HG02943 (cell line): ENCODE results near the gene SIGLEC10.
"Not testable (repeated sequence)": the region's sequence is repeated elsewhere in the genome, so short reads cannot be mapped to it uniquely, and the experiment has no call there.

ENCODE experiments used
- ATAC-seq: cut with Tn5 transposase; IDR thresholded peaks from one replicate; pipeline ENCODE4 v1.9.1; 2021; ENCODE audit warnings: mild to moderate bottlenecking, low read depth, moderate library complexity; ENCODE audit not compliant: unreplicated experiment

The SIGLEC10 gene, protein sequence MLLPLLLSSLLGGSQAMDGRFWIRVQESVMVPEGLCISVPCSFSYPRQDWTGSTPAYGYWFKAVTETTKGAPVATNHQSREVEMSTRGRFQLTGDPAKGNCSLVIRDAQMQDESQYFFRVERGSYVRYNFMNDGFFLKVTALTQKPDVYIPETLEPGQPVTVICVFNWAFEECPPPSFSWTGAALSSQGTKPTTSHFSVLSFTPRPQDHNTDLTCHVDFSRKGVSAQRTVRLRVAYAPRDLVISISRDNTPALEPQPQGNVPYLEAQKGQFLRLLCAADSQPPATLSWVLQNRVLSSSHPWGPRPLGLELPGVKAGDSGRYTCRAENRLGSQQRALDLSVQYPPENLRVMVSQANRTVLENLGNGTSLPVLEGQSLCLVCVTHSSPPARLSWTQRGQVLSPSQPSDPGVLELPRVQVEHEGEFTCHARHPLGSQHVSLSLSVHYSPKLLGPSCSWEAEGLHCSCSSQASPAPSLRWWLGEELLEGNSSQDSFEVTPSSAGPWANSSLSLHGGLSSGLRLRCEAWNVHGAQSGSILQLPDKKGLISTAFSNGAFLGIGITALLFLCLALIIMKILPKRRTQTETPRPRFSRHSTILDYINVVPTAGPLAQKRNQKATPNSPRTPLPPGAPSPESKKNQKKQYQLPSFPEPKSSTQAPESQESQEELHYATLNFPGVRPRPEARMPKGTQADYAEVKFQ

DNA sequence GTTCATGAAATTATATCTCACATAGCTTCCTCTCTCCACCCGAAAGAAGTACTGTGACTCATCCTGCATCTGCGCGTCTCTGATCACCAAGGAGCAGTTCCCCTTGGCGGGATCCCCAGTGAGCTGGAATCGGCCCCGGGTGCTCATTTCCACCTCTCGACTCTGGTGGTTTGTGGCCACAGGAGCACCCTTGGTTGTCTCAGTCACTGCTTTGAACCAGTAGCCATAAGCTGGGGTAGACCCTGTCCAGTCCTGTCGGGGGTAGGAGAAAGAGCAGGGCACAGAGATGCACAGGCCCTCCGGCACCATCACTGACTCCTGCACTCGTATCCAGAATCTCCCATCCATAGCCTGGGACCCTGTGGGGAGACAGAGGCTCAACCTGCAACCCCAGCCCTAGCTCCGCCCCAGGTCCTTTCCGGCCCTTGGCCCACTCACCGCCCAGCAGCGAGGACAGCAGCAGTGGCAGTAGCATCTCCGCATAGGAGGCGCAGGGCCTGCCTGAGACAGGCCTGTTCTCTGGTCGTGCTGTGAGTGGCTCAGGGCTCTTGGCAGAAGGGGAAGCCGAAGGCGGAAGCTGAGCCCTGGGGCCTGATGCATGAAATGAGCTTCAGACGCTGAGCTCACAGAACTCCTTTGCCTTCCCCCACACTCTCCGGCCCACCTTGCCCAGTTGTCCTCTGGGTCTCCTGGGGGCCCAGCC lies at the start of gene SIGLEC10:
TSS of gene SIGLEC10 (minus strand) at position 536 of the 703 bp plus-strand sequence. CDS start at position 475, 61 bp downstream.
- no peak for ATAC-seq

DNA sequence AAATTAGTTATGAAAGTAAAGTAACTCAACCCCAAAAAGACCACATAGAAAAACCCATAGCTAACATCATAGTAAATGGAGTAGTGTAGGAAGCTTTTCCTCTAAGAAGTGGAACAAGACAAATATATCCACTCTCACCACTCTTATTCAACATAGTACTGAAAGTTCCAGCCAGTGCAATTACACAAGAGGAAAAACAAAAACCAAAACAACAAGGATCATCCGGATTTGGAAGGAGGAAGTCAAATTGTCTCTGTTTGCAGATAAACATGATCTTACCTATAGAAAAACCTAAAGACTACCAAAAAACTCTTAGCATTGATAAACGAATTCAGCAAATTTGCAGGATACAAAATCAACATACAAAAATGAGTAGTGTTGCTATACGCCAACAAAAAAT lies 49.3 kb upstream of the SIGLEC10 start:
- no peak for ATAC-seq

DNA sequence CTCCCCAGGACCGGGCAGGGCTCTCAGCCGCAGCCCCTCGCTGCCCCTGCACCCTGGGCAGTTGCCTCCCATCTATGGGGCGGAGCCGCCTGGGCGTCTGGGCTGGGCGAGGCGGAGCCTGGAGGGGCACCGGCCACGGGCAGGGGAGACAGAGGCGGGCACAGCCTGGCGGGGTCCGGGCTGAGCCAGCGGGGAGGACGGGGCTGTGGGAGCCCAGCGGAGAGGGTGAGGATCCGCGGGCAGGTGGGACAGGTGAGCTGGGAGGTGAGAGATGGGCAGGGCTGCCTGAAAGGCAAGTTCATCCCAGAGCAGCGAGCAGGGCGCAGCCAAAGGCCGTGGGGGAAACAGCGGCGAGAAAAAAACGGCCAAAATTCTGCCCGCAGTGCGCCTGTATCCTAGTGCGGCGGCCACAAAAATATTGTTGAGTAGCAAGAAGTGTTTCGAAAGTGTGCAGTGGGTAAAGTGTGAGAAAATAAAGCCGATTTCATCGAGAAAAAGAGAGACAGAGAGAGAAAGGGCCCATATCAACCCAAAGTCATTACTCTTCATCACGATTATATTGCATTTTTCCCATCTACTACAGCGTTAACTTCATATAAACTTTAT lies 46.6 kb upstream of the SIGLEC10 start:
- not testable (repeated sequence) for ATAC-seq

DNA sequence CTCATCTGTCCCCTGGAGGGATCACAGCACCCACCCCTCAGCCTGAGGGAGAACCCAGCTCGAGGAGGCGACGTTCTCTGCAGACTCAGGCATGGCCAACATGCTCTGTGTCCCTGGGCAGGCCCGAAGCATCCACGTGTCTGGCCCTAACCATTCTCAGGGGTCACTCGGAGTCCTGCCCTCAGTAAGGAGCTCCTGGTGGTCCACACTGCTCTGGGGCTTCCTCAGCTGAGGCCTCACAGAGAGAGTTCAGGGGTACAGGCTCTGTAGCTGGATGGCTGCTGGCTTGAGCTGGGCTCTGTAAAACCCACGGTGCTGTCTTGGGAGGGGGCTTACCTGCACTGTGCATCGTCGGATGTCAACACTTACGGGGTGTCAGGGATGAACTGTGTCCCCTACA lies 45.2 kb upstream of the SIGLEC10 start:
- ATAC-seq = no peak

DNA sequence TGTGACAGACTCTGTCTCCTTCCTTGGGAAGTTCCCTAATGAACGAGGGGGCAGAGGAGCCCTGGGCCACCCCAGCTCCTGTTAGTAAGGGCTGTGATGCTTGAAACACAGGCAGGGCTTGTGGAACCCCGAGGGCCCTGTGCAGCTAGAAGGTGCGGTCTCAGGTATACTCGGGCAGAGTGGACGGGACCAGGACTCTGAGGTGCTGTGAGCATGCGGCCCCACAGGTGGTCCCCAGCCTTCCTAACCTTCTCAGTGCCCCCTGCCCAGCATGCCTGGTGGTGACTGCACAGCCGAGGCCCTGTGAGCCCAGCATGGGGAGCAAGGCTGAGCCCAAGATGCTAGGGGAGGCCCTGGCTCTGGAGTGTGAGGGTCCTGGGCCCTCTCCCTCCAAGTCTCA lies 44.8 kb upstream of the SIGLEC10 start:
- no peak for ATAC-seq

DNA sequence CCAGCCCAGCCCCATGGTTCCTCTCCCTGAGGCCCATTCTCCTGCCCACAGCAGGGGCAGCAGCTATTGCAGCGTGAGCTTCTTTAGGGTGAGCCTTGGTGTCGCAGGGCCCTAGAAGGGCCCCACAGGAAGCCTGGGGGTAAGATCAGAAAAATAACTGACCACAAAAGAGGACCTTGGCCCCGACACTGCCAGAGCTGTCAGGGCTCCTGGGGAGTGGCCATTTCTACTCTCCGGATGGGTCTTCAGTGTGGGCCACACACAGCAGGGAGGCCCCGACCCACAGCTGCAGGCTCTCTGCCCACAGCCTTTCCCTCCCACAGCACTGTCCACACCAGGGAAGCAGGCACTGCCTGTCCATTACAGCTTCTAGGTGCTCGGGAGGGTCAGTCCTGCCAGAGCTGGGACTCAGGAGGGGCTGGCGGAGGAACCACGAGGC lies 44.3 kb upstream of the SIGLEC10 start:
- ATAC-seq = no peak

DNA sequence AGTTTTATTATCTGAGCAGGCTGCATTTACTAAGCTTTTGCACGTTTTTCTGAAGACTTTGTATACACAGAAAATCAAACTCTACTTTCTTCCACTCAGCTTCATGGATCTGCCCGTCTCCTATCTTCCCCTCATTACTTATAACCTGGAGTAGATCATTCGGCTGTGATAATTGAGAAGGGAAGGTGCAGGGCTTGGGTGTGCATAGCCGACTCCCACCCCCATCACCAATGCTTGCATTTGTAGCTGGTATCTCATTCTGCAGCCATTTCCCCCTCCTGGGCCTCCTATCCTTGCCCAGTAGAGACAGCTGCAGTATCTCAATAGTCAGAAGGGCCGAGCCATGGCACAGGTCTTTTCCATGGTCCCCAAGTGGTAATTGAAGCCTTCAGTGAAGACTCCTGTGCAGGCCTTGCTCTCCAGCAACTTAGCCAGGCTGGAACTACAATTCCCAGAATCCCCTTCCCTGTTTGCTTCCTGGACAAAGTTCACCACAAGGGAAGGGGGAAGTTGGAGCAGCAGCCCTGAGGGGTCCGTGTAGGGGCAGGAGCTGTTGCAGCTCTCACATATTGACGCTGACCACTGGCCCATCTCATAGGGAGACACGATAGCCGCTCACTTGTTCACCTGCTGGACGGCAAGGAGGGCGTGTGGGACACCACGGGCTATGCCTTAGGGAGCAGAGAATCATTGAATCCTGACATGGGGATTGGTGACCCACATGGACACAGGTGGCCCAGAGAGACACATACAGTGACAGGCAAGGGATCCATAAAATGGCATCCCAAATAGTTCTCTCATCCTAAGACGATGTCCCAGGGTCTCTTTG lies 42.9 kb upstream of the SIGLEC10 start:
- ATAC-seq = no peak

DNA sequence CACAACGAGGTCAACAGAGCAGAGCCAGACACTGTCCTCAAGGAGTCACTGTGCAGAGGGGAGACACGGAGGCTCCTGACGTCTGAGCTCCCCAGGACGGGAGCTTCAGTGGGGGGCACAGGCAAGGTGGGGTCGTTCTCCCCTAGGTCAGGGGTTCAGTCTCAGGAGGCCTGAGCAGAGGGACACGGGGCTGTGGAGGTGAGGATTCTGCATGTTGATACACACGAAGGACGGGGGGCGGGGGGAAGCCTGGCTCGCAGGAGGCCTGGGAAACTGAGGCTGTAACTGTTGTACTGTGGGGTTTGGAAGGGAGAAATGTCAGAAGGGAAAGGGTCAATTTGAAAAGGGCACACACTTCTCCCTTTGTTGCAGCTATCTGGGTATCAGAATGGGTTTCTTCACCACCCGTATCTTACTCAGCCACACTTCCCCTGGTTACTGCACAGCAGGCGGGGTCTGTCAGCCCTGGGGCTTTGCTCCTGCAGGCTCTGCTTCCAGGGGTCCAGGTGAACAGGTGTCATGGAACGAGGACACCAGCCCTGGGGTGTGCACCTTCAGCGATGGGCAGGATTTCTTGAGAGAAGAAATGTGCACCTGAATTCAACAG lies 41.6 kb upstream of the SIGLEC10 start:
- no peak for ATAC-seq

DNA sequence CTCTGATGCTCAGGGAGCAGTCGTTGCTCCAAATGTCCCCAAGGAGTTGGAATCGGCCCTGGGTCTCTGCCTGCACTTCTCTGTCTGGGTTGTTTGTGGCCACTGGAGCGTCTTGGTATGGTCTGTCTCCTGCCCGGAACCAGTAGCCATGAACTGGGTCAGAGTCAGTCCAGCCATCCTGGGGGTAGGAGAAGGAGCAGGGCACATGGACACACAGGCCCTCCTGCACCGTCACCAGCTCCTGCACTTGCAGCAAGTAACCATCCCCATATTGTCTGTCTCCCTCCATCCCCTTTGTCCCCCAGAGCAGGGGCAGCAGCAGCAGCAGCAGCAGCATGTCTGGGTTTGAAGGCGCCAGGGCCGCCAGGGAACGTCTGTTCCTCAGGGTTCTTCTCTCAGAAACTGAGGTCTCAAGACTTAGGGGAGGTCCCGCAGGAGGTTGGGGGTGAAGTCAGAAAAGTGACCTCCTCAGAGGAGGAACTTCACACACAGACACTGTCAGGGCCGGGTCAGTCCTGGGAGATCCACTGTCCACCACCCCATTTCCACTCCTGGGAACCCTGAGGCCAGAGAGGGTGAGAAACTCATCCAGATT lies 40.7 kb upstream of the SIGLEC10 start, which contains the start of gene SIGLEC8:
TSS of gene SIGLEC8 (minus strand) at position 404 of the 595 bp plus-strand sequence. CDS start at position 337, 67 bp downstream.
- no peak for ATAC-seq

DNA sequence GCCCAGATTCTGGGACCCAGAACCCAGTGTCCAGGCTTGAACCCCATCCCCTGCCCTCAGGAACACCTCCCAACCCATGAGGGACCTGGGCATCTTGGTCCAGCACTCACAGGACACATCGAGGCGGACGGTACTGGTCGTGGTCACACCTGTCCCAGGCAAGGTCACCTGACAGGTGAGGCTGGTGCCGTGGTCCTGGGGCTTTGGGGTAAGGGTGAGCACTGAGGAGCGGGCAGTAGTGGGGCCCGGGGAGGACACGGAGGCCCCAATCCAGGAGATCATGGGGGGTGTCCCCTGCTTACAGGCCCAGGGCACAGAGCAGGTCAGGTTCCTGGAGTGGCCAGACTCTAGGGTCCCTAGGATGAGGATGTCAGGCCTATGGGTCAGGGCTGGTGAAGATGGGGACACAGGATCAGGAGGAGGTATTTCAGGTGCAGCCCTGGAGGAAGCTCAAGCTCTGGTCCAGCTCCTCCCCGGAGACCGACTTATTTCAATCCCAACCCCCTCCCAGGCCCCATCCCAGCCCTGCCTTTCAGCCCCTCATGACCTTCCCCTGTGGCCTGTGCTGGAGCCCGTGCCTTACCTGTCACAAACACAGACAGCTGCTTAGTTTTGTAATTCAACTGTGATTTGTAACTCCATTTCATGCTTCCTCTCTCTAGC lies 40.0 kb upstream of the SIGLEC10 start:
- ATAC-seq = no peak

DNA sequence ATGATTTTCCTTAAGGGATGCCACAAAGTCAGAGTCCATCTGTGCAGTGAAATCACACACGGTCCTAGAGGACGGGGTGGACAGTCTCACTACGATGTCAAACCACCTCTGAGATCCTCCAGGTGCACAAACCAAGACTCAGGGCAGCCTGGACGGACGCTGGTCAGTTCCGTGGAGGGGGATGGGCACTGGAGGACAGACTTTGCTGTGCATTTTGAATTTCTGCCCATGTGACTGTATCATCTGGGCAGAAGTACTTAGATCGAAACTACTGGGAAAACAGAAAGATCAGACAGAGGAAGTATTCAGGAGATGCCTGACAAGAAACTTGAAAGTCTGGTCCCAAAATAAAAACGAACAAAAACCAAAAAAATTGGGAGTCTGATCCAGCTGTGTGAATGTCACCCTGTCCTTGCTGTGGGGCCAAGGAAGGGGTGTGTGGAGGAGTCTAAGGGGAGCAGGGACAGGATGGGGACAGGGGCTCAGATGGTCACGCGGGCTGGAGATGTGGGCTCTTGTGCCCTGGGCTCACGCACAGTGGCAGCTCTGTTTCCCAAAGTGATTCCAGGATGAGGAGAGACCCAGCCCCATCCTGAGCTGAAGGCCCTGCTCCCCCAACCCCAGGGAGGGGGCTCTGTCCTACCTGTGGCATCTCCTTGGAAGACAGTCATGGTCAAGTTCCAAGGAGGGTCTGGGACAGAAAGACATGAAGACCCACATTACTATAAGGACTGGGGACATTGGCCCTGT lies 39.3 kb upstream of the SIGLEC10 start:
- no peak for ATAC-seq

DNA sequence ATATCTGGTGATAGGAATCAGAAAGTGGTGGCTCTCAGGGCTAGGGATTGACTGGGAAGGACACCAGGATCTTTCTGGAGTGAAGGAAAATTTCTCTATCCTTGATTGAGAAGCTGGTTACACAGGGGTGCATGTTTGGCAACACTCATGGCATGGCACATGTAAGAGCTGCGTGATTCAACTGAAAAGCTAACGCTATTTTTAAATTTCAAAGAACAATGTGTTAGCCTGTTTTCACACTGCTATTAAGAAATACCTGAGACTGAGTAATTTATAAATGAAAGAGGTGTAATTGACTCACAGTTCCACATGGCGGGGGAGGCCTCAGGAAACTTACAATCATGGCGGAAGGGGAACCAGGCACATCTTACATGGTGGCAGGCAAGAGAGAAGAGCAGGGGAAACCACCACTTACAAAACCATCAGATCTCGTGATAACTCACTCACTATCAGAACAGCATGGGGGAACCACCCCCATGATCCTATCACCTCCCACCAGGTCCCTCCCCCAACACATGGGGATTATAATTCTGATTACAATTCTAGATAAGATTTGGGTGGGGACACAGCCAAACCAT lies 33.4 kb upstream of the SIGLEC10 start:
- ATAC-seq = no peak

DNA sequence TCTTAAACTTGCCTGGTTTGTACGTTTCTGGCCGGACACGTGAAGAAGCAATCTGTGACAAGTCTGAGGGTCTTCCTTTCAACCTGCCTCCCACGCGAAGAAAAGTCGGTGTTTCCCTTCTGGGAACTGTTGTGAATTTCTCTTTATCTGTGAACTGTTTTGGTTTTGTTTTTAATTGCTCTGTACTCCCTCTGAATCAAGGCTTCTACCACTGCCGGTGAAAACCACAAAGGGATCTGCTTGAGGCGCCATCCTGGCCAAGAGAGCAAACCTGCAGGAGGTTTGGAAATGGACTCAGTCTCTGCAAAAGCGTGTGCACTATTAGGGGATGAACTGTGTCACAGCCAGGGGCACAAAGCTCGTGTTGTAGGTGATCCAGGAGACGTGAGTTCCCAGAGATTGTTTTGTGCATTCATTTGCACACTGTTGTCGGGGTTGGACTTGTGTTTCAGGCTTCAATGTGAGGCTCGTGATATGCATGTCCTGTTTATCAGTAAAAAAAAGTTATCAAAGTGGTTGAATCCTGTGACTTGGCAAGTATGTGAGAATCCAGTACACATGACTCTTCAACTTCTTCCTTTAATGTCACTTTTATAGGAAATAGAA lies 31.1 kb upstream of the SIGLEC10 start:
- ATAC-seq = no peak

DNA sequence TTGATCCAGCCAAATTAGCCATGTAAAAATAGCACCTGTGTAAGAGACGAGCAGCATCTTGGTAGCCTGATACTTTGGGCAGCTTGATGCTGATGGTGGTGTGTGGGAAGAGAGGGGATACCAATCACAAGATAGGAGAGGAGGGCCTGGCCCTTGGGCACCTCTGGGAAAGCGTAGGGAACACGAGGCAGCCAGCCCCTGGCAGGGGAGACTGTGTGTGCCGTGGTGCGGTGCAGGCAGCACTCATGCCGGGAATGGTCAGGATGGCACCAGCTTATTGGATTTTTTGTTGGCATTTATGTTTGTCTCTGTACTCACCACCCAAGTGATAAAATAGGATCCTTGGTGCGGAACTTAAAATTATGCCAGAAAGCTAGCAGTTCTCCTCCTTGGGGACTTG lies 30.6 kb upstream of the SIGLEC10 start:
- ATAC-seq = no peak

DNA sequence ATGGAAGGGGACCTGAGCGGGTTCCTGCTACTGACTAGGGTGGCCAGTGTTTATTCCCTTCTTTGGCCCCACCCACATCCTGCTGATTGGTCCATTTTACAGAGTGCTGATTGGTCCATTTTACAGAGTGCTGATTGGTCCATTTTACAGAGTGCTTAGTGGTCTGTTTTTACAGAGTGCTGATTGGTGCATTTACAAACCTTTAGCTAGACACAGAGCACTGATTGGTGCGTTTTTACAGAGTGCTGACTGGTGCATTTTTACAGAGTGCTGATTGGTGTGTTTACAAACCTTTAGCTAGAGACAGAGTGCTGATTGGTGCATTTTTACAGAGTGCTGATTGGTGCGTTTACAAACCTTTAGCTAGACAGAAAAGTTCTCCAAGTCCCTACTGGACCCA lies 30.1 kb upstream of the SIGLEC10 start:
- not testable (repeated sequence) for ATAC-seq

DNA sequence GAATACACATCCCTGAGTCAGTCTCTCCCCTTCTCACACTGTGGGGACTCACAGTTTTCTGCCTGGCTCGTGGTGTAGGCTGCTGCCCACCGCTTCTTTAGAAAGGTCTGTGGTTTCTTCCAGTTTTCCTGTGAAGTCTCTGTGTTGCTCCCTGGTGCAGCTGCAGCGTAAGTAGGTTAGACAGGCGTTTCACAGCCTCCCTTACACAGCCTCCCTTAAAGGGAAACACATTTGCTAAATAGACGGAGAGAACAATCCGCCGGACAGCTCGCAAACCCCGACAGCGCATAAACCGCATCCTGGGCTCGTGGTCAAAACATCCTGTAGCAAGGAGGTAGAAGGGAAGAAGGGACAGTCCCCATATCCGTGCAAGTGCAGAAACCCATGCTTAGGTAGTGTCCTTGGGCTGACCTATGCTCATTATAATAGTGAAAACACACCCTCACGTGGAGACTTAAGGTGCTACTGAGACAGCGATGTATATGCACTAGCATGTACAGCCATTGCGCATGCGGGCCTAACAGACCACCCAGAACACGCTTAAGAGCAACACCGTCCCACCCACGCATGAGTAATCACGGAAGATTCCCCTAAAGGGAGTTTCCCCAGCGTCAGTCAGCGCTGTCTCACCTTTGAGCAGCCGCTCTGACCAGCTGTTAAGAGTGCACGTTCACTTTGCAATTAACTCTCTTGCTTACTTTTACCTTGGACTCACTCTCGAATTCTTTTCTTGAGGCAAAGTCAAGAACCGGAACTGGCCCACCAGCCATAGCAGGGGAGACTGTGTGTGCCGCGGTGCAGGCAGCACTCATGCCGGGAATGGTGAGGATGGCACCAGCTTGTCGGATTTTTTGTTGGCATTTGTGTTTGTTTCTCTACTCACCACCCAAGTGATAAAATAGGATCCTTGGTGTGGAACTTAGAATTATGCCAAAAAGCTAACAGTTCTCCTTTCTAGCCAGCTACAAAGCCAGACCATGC lies 24.3 kb upstream of the SIGLEC10 start:
- ATAC-seq = peak; percentile 89
